ENCODE results near the gene UFD1.
A peak's percentile ranks its signal among the peaks of the same experiment; 100 is the strongest.

The UFD1 gene

DNA sequence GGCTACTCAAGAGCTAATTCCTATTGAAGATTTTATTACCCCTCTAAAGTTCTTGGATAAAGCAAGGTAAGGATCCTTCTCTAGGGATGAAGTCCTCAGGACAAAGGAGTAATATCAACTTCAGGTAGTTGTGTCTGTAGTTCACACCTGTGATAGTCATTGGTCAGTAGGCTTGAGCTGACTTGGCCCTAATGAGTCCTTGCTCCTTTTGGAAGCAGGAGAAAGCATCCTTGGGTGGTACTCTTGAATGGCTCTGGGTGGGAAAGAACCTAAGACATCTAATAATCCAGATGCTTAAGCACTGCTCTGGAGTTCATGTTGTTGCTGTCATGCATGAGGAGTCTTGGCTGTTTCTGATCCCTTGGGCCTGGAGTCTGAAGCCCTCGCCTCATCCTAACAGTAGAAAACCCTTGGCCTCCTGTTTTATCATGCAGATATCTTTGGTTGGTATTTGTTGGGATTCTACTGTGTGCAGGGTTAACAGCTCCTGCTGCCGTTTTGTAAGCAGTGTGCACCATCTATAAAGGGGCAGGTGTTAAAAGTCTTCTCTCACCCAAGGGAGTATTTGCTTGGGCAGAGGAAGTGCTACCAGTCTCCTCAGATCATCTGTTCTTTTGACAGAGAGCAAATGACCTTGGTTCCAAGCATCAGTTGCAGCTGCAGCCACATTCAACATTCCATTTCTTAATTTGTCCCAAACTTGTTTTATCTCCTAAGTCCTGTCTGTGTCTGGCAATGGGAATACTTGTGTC is 44.0 kb downstream of the UFD1 start:
- TF ChIP-seq, protein P1, sequence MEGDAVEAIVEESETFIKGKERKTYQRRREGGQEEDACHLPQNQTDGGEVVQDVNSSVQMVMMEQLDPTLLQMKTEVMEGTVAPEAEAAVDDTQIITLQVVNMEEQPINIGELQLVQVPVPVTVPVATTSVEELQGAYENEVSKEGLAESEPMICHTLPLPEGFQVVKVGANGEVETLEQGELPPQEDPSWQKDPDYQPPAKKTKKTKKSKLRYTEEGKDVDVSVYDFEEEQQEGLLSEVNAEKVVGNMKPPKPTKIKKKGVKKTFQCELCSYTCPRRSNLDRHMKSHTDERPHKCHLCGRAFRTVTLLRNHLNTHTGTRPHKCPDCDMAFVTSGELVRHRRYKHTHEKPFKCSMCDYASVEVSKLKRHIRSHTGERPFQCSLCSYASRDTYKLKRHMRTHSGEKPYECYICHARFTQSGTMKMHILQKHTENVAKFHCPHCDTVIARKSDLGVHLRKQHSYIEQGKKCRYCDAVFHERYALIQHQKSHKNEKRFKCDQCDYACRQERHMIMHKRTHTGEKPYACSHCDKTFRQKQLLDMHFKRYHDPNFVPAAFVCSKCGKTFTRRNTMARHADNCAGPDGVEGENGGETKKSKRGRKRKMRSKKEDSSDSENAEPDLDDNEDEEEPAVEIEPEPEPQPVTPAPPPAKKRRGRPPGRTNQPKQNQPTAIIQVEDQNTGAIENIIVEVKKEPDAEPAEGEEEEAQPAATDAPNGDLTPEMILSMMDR (IDR thresholded peaks at IDR 0.05) = no peak
- no peak for TF ChIP-seq ZFX (IDR thresholded peaks at IDR 0.05; ENCODE audit: borderline replicate concordance)
- no peak overlapping the region for H3K27ac ChIP-seq

DNA sequence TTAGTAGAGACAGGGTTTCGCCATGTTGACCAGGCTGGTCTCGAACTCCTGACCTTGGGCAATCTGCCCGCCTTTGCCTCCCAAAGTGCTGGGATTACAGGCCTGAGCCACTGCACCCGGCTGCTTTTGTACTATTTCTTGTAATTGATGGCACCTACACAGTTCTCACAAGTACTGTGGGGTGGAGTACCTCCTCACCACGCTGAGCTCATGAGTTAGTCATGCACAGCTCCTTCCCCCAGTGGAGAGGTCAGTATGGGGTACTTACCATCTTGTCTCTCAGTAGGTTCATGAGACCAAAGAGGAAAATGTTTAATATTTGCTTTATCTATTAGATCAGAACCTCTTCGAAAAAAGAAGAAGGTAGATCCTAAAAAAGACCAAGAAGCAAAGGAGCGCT is 44.6 kb downstream of the UFD1 start:
- no peak overlapping the region for H3K27ac ChIP-seq
- TF ChIP-seq, protein P1 (IDR thresholded peaks at IDR 0.05) = no peak
- TF ChIP-seq ZFX (IDR thresholded peaks at IDR 0.05; ENCODE audit: borderline replicate concordance) = no peak

DNA sequence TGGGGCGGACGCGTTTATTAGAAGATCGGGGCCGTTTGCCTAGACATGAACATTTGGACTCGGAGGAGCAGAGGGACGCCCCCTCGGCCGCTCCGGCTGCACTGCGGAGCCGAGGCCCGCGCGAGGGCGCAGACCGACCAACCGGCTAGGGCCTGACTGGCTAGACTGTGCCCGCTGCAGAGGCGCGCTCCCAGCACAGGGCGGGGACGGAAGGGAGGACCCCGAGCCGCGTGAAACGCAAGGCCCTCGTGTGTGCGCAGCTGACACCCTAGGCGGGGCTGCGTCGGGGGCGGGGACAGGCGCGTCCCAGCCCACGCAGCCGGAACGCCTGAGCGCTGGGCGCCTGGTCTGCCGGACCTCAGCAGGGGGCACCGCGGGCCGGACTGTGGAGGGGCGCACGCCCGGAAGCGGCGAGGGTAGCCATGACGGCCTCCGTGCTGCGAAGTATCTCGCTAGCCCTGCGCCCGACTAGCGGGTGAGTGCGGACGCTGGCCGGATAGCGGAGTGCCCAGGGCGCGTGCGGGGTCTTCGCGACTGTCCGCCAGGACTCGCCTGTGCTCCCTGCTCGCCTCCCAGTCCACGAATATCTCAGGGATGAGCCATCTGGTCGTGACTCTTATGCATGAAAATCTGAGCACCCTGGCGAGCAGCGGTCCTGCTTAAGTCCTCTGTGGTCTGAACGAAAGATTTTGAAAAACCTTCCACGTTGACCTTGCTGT is 46.7 kb downstream of the UFD1 start, which contains the start of gene MRPL40:
Gene MRPL40, plus strand, starts transcription at position 413 of the 719 bp plus-strand sequence. Its CDS starts 10 bp downstream, at position 423.
- H3K27ac ChIP-seq = peak within 1 kb of the TSS; percentile 97
- TF ChIP-seq ZFX (IDR thresholded peaks at IDR 0.05; ENCODE audit: borderline replicate concordance) = no peak
- TF ChIP-seq, protein P1 (IDR thresholded peaks at IDR 0.05) = no peak

DNA sequence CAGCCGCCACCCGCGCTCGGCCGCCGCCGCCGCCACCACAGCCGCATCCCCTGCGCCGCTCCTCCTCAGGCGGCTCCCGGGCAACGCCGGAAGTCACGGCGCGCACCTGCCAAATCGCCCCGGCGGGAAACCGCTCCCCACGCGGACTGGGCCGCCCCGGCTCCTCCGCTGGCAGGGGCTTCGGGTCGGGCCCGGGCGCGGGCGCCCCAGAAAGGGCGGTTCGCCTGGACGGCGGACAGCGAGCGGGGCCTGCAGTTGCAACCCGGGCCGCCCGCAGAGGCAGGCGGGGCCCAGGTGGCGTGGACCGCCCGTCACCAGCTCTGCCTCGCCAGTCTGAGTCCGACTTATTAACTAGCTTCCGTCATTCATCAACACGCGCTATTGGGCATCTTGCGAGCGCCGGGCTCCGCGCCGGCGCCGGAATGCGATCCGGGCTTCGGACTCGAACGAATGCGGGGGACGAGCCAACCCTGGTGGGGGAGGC is 47.3 kb downstream of the UFD1 start, which contains the start of gene HIRA:
Gene HIRA, minus strand, starts transcription at position 85 of the 484 bp plus-strand sequence. CDS start 257 bp downstream, outside the sequence.
- H3K27ac ChIP-seq = peak within 1 kb of the TSS; percentile 97
- TF ChIP-seq ZFX (IDR thresholded peaks at IDR 0.05; ENCODE audit: borderline replicate concordance) = no peak
- TF ChIP-seq, protein P1 (IDR thresholded peaks at IDR 0.05) = no peak

DNA sequence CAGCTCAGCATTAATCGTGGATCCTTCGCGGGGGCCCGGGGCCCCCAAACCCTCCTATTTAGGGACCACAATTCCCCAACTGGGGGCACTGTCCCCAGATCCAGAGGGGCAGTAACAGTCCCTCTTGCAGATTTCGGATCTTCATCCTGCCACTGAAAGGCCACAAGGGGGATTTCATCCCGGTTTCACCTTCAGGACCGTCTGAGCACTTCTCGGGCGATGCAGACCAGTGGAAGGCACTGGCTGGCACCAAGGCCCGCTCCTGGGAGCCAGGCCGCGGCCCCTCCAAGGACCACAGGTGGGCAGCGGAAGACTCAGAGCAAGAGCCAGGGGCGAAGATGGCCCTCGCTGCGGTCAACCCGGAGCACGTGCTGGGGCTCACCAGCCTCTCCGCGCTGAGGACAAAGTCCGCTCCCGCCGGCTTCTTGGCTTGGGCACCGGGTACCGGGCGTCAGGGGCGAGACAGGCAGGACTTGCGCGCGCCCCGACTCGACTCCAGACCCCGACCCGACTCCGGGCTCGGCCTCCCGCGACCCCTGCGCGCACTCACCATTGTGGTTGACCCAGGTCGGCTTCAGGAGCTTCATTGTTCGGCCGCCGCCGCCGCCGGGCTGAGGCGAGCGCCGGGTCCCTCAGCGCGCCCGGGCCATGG is 48.0 kb downstream of the UFD1 start:
- no peak for TF ChIP-seq ZFX (IDR thresholded peaks at IDR 0.05; ENCODE audit: borderline replicate concordance)
- TF ChIP-seq, protein P1 (IDR thresholded peaks at IDR 0.05) = peak; percentile 19
- peak overlapping the region; percentile 97 for H3K27ac ChIP-seq

DNA sequence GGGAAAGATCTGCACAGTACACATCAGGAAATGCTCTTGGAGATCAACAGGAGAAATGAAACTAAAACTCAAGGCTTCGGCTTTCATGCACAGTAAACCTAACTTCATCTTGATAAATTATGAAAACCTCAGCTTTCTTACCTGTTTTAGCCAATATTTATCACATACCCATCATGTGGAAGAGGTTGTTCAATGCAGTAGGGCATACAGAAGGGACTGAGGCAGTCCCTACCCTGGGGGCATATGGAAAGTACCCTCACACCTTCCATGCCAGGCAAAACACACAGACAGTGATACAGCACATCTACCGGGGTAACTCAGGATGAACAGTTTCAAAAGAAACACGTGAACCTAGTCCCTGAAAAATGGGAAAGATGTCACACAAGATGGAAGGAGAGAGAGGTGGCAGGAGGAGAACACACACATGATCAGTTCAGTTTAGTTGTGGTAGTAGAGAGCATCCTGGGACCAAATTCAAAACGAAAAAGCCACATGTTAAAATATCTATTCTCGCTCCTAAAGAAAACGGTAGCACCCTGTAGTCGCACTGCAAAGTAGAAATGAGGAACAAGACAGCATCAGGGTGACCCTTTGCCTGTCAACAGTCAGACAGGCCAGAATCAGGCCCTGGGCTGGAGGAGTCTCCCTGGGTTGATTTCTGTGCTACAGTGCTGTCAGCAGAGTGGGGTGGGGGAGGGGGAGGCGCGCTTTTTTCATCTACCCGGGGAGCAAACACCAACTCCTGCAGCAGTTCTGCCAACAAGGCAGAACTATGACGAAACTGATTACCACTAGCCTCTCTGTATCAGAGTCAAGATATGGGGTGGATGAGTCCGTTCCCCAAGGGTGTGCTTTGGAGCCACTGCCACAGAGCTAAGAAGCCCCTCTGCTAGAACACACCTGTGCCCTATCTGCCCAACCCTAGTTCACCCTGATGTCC is 48.8 kb downstream of the UFD1 start:
- H3K27ac ChIP-seq = peak overlapping the region; percentile 97
- TF ChIP-seq, protein P1 (IDR thresholded peaks at IDR 0.05) = no peak; the same call in 1 of the 2 replicates
- no peak for TF ChIP-seq ZFX (IDR thresholded peaks at IDR 0.05; ENCODE audit: borderline replicate concordance)

All from 22Rv1 (cell line).